Stimulated activated CD4-positive, alpha-beta T cell treated with anti-CD3 and anti-CD28 coated beads, Interleukin-1b, Interleukin-23, amount 100 ng/mL, for 48 hours (primary cell): ENCODE measurements around the gene ITGA7.
A peak's percentile ranks its signal among the peaks of the same experiment; 100 is the strongest.

Experiments
- DNase-seq: peaks from one replicate; pipeline ENCODE4 v3.0.0-alpha.2; 2020

ITGA7 gene, protein sequence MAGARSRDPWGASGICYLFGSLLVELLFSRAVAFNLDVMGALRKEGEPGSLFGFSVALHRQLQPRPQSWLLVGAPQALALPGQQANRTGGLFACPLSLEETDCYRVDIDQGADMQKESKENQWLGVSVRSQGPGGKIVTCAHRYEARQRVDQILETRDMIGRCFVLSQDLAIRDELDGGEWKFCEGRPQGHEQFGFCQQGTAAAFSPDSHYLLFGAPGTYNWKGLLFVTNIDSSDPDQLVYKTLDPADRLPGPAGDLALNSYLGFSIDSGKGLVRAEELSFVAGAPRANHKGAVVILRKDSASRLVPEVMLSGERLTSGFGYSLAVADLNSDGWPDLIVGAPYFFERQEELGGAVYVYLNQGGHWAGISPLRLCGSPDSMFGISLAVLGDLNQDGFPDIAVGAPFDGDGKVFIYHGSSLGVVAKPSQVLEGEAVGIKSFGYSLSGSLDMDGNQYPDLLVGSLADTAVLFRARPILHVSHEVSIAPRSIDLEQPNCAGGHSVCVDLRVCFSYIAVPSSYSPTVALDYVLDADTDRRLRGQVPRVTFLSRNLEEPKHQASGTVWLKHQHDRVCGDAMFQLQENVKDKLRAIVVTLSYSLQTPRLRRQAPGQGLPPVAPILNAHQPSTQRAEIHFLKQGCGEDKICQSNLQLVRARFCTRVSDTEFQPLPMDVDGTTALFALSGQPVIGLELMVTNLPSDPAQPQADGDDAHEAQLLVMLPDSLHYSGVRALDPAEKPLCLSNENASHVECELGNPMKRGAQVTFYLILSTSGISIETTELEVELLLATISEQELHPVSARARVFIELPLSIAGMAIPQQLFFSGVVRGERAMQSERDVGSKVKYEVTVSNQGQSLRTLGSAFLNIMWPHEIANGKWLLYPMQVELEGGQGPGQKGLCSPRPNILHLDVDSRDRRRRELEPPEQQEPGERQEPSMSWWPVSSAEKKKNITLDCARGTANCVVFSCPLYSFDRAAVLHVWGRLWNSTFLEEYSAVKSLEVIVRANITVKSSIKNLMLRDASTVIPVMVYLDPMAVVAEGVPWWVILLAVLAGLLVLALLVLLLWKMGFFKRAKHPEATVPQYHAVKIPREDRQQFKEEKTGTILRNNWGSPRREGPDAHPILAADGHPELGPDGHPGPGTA

DNA sequence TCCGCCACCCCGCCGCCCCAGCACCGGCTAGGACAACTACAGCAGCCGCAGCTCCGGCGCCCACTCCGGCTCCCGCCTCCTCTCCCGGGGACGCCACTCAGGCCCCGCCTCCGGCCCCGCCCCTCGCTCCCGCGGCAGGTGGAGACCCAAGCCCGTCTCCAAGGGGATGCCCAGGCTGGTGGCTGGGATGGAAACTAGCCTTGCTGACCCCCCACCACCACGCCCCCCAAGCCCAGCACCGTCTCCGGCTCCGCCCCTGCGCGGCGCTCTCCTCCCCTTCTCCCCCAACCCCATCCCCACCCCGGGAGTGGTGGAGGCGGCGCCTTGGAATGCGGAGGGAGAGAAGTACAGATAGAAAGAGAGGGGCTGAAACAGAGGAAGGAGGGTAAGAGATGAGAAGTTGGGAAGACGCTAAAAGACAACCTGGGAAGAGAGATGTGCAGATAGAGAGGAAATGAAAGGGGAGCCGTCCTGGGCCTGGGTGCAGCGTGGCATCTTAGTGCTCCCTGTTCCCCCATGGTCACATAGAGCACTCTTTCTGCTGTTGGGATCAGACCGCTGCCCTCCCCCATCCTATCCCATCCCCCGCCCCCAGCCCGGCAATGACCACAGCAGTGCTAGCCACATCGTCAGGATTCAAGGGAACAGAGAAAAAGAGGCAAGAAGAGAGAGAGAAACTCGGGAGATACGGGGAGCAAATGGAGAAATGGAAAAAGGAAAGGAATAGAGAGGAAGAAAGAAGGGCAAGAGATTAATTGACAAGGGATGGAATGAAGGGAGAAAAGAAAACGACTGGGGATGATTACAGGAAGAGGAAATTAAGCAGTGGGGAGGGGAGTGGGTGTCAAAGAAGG, at the start of gene ITGA7:
Gene ITGA7, minus strand, starts transcription at position 64 of the 854 bp plus-strand sequence. CDS start 222 bp downstream, outside the sequence.
- DNase-seq = peak; percentile 43

DNA sequence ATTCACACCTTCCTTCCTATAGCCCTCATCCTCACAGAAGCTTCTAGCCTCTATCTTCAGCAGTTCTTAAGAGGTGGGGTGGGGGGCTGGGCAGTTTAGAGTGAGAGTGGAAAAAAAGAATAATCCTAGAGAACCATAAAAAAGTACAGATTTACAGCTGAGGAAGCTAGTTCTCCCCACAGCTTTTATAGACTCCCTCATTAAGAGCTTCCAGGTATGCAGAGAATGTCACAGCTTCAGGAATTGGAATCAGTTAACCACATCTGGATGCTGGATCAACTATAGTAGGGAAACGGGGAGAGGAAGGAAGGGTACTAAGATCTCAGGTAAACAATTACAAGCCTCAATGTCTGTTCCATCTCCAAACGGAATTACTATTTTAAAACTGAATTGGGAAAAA, 47.5 kb upstream of the ITGA7 start:
- DNase-seq = no peak

DNA sequence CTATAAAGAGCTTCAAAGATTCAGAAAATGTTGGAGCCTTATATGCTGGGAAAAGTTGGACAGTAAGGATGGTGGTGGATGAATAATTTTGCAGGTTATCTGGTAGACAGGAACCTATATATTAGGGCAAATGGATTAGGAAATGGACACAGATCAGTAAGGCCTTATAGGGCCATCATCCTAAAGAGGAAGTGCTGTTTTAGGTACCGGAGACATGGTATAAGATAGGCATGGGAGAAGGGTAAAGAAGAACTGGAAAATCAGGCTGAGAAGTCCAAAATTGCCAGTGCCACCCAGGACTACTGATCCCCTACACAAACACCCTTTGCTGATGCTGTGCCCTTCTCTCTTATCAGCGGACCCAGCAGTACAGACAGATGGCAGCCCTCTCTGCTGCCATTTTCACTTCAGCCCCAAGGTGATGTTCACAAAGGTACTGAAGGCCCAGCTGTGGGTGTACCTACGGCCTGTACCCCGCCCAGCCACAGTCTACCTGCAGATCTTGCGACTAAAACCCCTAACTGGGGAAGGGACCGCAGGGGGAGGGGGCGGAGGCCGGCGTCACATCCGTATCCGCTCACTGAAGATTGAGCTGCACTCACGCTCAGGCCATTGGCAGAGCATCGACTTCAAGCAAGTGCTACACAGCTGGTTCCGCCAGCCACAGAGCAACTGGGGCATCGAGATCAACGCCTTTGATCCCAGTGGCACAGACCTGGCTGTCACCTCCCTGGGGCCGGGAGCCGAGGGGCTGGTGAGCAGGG, 40.7 kb upstream of the ITGA7 start:
- DNase-seq = no peak

DNA sequence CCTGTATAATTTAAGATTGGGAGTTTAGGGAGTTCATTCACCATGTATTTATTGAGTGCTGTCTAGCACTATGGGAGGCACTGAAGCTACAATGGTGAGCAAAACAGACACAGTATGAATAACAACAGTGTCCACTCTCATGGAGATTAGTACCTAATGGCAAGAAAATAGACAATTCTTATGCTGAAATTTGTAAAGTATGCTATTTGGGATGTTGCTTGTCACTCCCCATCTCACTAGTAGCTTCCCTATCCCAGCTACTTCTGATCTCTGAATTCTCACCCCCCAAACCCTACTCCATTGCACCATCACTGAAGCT, 39.2 kb upstream of the ITGA7 start:
- no peak for DNase-seq

DNA sequence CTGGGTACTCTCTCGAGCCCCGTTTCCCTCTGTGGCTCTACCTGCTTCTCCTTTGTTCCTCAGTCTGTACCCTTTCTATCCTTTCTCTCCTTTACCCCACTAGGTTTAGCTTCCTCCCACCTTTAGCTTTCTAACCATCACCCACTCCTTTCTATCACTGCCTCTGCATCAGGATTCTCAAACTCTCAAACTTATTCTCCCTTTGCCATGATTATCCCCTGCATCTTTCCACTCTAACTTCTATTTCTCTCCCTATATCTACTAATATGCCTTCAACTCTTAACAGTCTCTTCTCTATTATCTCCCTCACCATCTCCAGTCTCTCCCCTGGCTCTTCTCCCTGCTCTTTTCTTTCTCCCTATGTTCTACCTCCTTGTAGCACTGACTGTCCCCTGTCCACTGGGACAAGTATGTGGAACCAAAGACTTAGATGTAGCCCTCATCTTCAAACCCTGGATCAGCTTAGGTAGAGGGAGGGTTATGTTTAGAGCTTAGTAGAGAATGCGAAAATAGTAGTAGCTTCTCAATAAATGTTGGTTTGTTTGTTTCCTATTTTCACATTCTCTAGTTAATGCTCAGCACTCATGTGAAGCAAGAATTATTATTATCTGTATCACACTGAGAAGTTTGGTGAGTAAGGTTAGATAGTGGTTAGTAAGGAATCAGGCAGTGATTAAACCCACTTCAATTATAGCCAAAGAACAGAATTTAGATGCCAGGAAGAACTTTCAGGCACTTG, 38.6 kb upstream of the ITGA7 start:
- DNase-seq = no peak

DNA sequence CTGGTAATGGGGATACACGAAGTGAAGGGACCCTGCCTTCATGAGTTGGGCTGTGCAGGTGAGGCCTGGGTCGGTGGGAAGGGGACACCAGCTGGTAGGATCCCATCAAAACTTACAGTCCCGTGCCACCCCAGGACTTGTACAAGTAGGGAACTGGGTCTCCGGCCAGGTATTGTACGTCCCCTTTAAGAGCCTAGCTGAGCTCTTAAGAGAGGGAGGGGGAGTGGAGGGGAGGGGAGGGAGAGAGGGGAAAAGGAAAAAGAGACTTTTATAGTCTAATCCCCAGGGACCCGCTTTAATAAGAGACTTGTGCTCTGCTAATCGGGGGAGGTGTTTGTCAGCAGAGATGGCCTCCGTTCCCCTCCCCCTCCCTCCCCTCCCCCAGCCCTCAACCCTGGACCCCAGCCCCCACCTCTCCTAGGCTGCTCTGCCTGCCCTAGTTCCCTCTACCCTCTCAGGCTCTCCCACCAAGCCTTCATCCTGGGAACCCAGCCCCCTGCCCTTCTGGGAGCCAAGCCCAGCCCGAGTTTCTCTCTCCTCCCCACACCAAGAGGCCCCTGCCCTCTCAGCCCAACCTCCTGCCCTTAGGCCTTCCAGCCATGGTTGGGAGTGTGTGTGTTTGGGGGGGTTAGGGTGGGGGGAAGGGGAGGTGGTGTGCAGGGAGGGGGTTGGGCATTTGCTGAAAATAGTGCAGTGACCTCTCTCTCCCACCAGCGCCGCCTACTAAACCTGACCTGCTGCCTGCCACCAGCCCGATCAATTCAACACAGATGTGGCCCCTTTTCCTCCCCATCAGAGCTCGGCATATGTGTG, 37.9 kb upstream of the ITGA7 start:
- DNase-seq = no peak

DNA sequence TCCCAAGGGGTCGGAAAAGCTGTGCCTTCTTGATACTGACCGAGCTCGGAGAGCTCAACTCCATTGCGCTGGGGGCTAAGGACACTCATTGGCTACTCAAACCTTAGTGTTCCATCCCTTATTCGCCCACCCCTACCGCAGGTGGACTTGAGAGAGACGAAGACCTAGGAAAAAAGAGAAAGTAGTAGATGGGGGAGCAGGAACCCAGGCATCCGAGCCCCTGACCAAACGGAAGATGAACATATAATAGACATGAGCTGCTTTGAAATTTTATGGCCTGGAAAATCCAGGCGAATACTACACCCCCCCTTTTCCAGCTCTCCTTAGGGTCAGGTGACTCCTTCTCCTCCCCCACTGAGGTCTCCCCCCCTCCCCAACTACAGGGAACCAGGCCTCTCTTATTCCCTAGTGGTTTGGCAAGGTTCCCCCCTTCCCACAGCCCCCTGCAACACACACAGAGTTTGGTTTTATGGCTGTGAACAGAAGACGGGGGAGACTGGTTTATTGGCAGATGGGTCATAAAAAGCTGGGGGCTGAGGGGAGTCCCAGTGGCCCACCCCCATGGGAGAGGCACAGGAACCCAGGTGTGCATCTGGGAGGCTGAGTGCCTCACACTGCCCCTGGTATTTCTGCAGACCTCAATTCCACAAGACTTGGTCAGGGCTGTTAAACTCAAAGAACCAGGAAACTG, 36.8 kb upstream of the ITGA7 start:
- no peak for DNase-seq

DNA sequence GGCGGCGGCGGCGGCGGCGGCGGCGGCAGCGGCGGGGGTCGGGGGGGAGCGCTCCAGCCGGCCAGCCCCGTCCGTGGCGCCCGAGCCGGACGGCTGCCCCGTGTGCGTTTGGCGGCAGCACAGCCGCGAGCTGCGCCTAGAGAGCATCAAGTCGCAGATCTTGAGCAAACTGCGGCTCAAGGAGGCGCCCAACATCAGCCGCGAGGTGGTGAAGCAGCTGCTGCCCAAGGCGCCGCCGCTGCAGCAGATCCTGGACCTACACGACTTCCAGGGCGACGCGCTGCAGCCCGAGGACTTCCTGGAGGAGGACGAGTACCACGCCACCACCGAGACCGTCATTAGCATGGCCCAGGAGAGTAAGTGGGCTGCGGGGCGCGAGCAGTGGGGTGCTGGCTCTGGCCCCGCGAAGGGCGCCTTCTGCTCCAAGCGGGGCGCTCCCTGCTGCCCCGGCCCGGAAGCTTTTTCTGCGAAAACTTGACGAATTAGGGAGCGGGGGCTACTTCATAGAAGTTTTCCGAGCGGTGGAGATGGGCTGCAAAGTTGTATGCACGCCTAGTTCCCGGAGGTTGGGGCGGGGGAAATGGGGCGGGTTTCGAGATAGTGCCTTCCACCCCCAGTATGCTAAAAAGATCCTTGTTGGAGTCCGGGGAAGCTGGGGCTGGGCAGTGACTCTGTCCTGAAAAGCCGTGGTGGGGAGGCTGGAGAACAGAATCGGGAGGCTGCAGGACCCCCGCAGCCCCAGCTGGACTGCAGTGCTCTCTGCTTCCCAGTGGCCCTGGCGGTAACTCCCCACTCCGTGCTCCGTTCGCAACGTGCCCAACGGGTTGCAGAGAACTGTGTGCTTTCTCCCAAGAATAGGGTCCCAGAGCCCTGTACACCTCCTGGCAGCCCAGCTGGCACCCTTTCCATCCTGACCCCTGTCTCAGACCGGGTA, 36.0 kb upstream of the ITGA7 start:
- DNase-seq = peak; percentile 52

DNA sequence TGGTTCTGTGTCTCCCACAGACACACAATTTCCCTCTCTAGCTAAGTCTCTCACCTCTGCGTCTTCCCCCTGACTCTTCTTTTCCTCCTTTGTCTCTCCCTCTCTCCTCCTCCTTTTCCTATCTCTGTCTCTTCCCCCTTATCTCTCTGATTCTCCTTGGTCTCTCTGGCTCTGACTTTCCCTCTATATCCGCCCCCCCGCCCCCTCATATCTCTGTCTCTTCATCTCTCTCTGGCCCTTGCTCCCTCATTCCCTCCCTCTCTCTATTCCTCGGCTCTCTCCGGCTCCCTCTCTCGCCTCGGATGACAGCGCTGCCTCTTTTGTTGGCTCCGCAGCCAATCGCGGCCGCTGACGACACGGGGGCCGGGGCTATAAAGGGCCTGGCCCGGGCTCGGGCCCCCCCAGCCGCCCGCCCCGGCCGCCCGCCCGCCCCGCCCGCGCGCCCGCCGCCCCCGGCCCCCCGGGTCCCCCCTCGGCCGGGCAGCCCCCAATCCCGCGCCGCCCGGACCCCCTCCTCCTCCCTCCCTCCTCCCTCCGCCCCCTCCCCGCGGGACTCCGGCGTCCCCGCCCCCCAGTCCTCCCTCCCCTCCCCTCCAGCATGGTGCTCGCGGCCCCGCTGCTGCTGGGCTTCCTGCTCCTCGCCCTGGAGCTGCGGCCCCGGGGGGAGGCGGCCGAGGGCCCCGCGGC, 35.2 kb upstream of the ITGA7 start, which contains the start of gene GDF11:
Gene GDF11, plus strand, starts transcription at position 404 of the 687 bp plus-strand sequence. Its CDS starts 195 bp downstream, at position 599.
- peak; percentile 75 for DNase-seq

DNA sequence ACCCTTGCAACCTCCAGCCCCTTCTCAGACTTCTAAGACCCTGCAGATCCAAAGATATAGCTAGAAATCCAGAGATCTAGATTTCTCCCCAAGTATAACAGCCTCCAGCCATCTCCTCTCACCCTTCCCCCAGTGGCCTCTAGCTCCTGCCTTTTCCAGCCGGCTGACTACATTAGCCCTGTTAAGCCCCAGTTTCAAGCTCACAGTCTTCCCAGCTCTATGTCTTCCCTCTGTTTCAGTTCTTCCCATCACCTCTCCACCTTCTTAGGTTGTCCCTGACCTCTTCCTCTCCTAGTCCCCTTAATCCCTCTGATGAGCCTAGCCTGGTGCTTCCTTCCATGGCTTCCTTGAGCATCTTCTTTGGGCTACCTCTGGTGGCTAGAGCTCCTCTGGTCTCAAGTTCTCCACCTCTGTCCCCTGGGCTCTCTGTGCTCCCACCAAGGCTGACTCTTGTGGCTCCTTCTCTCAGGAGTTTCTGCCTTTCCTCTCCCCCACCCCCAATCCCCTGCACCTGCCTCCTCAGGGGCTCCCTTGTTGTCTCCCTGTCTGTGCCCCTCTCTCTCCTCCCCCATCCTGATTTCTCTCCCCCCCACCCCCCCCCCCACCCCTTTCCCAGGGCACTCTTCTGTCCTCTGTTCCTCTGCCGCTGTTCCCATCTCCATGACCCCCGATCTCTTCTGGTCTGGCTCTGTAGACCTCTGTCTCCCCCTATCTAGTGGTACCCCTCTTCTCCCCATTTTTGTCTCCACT, 34.4 kb upstream of the ITGA7 start:
- DNase-seq = no peak

DNA sequence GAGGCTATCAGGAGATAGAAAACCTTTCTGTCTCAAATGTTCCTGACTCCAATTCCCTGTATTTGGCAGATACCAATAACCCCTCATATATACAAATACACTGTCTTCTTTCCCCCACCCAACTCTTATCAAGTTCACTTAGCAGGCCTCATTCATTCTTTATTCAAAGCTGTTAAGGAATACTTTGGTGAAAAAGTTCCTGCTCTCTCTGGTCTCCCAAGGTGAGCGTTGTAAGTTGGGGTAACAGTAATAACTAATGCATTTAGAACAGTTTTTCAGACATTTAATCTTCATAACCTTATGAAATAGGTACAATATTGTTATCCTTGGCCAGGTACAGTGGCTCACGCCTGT, 31.3 kb upstream of the ITGA7 start:
- DNase-seq = no peak

DNA sequence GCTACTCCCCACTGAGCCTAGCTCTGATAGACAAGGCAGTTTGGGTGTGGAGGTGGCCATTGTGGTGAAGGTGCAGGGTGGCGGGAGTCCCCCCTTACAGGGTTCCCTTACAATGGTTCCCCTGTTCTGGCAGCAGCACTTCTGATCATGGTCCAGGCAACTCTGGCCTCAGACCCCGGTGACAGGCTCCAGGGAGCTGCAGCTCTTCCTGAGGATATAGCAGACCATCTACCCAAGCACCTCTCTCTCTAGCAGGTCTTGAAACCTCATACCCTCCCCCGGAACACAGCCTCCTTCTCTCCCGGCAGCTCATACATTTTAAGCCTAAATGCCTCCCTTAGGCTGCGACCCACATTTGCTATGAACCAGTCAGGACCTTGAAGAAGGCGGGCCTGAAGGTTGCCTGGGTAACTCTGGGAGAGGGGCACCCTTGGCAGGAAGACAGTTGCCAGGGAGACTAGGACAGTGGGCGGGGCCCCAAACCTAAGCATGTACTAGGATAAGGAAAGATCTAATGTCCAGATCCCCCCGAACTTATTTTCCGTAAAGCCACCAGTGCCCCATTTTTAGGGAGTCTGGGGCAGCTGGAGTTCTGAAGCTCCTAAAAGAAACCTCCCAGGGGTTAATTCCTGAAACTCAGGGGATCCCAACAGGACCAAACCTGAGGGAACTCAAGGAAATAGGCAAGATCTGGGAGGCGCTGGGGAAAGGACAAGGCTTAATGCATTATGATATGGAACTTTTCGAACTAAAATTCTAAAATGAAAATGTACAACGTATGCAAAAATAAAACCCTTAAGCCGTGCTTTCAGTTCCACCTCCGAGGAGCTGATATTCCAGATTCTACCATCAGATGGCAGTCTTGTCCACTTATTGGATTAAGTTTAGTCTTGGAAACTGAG, 30.7 kb upstream of the ITGA7 start:
- DNase-seq = peak; percentile 82

DNA sequence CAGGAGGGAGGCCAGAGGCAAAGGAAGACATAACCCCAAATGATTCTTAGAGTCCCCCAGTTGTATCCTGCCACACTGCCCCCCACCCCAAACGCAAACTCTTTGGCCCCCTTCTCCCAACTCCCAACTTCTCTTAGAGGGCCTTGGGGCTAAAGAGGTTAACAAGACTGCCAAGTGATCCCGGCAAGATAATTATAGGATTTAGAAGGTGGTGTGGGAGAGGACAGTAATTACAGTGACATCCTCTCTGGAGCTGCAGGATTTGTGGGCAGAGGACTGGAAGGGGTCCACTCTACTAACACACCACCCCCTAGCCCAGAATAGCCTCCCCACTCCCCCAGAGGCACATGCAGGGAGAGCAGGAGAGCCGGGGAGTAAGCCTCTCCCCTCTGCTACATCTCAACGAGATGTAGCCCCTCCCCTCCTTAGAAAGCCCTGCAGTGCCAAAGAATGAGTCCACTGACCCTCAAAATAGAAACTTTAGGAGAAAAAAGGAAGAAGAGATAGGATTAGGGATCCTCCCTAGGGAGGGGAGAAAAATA, 29.9 kb upstream of the ITGA7 start:
- DNase-seq = no peak

DNA sequence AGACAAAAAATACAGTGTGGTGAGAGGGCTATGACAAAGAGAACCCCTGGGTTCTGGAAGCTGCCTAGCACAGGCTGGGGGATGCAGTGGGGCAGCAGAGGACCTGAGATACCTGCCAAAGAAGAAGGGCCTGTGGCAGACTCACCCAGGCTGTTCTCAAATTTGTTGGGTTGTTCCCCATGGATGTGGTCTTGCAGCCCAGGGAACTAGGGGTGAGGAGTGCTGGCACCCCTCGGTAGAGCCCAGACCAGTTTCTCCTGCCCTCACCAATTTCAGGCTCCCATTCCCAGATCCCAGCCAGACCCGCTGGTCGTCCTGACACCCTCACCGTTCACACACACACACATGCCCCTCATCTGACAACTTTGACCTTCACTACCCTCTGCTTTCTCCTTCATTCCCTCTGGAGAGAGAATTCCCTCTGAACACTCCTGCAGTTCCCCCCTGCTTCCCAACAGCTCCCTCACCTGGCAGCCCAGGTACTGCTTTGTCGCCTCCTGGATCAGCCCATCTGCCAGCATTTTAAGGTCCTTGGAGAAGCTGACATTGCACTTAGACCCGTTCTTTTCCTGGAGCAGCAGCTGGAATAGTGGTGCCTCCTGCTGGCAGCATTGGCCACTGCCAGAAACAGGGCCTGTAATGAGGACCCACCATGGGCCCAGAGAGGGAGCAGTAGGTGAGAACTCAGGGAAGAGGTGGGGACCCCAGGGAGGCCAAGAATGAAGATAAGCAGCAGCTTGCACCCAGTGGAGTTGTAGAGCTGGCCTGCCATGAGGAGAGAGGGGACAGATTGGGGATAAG, 29.3 kb upstream of the ITGA7 start:
- peak; percentile 65 for DNase-seq

DNA sequence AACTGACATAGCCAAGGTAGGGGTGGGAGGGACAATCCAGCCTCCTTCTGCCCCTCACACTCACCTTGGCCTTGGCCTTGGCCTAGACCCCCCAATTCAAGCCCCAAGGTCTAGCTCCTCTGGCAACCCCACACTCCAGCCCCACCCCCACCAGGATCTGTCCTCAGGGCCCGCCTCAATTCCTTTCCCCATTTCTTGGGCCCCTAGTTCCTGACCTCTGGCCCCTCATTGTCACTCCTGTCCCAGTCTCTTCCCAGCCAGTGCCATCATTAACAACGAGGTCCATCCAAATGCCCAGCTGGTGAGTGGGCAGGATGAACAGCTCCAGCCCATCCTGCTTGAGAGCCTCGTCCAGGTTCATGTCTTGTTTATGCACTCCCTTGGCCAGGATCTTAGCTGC, 28.4 kb upstream of the ITGA7 start:
- DNase-seq = no peak
